A673 (cell line): ENCODE results near the gene CSTF3.

Experiments
- CTCF ChIP-seq: fragments of 300-800, 200-600 bp; sonication (generic); conservative IDR thresholded peaks from 2 replicates; pipeline ENCODE4 v1.5.1; 2017; ENCODE audit warnings: low read depth, mild to moderate bottlenecking, antibody characterized with exemption, low read length, moderate library complexity, mixed read lengths
- EZH2 ChIP-seq: fragments of 200-600 bp; sonication (generic); IDR thresholded peaks from 2 replicates; pipeline ENCODE4 v1.6.1; 2017; ENCODE audit warnings: borderline replicate concordance, low read depth, mild to moderate bottlenecking, mixed read lengths, antibody characterized with exemption, low read length; ENCODE audit not compliant: poor library complexity, severe bottlenecking

DNA sequence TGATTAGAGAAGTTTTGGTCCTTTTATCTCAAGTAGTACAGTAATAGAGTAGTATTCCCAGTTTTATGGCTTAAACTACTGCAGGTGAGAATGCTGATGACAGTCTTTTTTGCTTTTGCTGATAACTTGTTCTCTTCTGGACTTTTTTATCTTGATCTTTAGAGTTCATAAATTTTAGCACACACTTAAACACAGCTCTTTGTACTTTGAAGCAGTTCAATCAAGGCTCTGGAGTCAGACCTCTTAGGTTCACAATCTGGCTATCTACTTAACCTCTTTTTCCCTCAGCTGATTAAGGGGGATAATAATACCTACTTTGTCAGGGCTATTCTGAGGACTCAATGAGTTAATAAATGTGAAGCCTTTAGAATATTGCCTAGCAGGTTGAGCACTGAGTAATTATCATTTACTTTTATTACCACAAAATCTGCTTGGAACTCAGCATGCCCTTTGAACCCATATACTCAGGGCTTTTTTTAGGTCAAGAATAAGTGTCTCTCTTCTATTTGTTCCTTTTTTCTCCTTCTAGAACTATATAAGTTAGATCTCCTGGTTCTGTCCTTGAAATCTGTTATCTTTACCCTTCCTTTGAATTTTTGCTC lies 51.9 kb downstream of the CSTF3 start:
- TF ChIP-seq CTCF (no peak), EZH2 (no peak)
